ENCODE measurements around the gene HSD17B1.

Gene HSD17B1

GRCh38 chr17:42568341-42569111, 15.8 kb downstream of the HSD17B1 start:
- no peak for DNase-seq

- no peak for DNase-seq
These were observed 18.9 kb downstream of the HSD17B1 start for GRCh38 chr17:42571435-42572225.

GRCh38 chr17:42573095-42573494, 20.4 kb downstream of the HSD17B1 start:
- DNase-seq: no peak

- no peak for DNase-seq
These were observed 21.7 kb downstream of the HSD17B1 start for GRCh38 chr17:42574463-42574862.

- no peak for DNase-seq
These were observed 24.4 kb downstream of the HSD17B1 start for GRCh38 chr17:42577140-42577531.

GRCh38 chr17:42577532-42578281, 25.0 kb downstream of the HSD17B1 start, which contains the start of gene PSMC3IP:
TSS of gene PSMC3IP (minus strand) at chr17:42577729. CDS start at chr17:42577686, 43 bp downstream.
- DNase-seq: peak; percentile 95

GRCh38 chr17:42578282-42578869, 25.7 kb downstream of the HSD17B1 start:
- DNase-seq: peak; percentile 84

GRCh38 chr17:42579794-42580551, 27.2 kb downstream of the HSD17B1 start:
- no peak for DNase-seq

GRCh38 chr17:42581744-42582270, 29.1 kb downstream of the HSD17B1 start:
- DNase-seq: no peak

- DNase-seq: no peak
These were observed 32.2 kb downstream of the HSD17B1 start for GRCh38 chr17:42584880-42585279.

GRCh38 chr17:42585353-42585752, 32.6 kb downstream of the HSD17B1 start:
- DNase-seq: no peak

- DNase-seq: no peak
These were observed 33.9 kb downstream of the HSD17B1 start for GRCh38 chr17:42586514-42587230.

GRCh38 chr17:42590886-42591285, 38.2 kb downstream of the HSD17B1 start:
- DNase-seq: no peak

- DNase-seq: no peak
These were observed 38.7 kb downstream of the HSD17B1 start for GRCh38 chr17:42591411-42591810.

- DNase-seq: no peak
These were observed 43.7 kb downstream of the HSD17B1 start for GRCh38 chr17:42596386-42596785.

- no peak for DNase-seq
These were observed 46.2 kb downstream of the HSD17B1 start for GRCh38 chr17:42598905-42599304.

- no peak for DNase-seq
These were observed 50.6 kb downstream of the HSD17B1 start for GRCh38 chr17:42603318-42603717.
